PC-3 (cell line): ENCODE measurements around the gene JOSD1. TPM values are rescaled to one million over a fixed set of nuclear protein-coding genes. Genes with fewer than 3 reads are reported as not detected.

Experiments
- ATAC-seq: fragments of 200-7000 bp; cut with Tn5 transposase; 2 replicates; pipeline ENCODE4 v1.9.1; 2020; ENCODE audit warnings: mild to moderate bottlenecking, moderate library complexity
- BruUV-seq: library from RNA; stranded (reverse); fragments of 400-500 nt; replicated peaks from 2 replicates; lab custom pipeline; 2021; lab: Mats Ljungman, UMichigan
- CTCF ChIA-PET: fragments of 300-600 bp; sonication (Branson Sonifier 250); formaldehyde crosslinking; loops from one replicate; lab custom pipeline; 2022; ENCODE audit warnings: antibody characterized with exemption; lab: Charles Lee
- POLR2A ChIA-PET: fragments of 300-600 bp; sonication (Branson Sonifier 250); formaldehyde crosslinking; loops from one replicate; lab custom pipeline; 2022; ENCODE audit warnings: antibody characterized with exemption; ENCODE audit not compliant: unreplicated experiment; lab: Charles Lee
- DNase-seq: peaks from one replicate; pipeline ENCODE4 v3.0.0-alpha.2; 2015
- H2AFZ ChIP-seq: fragments of 300-600 bp; sonication (generic); 2 replicates; pipeline ENCODE4 v1.6.0; 2016; ENCODE audit warnings: antibody characterized with exemption, low read length
- H3F3A ChIP-seq: fragments of 300-600 bp; sonication (generic); one replicate; pipeline ENCODE4 v1.6.0; 2017; ENCODE audit warnings: antibody characterized with exemption, low read length, control low read depth, mild to moderate bottlenecking; ENCODE audit not compliant: unreplicated experiment
- H3K27ac ChIP-seq: fragments of 300-600 bp; sonication (generic); 2 replicates; pipeline ENCODE4 v1.5.1; 2016; ENCODE audit warnings: mild to moderate bottlenecking, low read length
- H3K27me3 ChIP-seq: fragments of 300-600 bp; sonication (generic); 2 replicates; pipeline ENCODE4 v1.6.1; 2016; ENCODE audit warnings: low read length, mixed read lengths
- H3K36me3 ChIP-seq: fragments of 300-600 bp; sonication (generic); 2 replicates; pipeline ENCODE4 v1.6.1; 2016; ENCODE audit warnings: low read depth, mixed run types, low read length, mixed read lengths
- H3K4me1 ChIP-seq: fragments of 300-600 bp; sonication (generic); 2 replicates; pipeline ENCODE4 v1.5.1; 2016; ENCODE audit warnings: low read length; ENCODE audit not compliant: insufficient read depth
- H3K4me2 ChIP-seq: fragments of 300-600 bp; sonication (generic); 2 replicates; pipeline ENCODE4 v1.6.0; 2016; ENCODE audit warnings: low read length
- H3K4me3 ChIP-seq: fragments of 300-600 bp; sonication (generic); 2 replicates; pipeline ENCODE4 v1.5.1; 2016; ENCODE audit warnings: mild to moderate bottlenecking, low read length, mixed read lengths
- H3K79me2 ChIP-seq: fragments of 300-600 bp; sonication (generic); 2 replicates; pipeline ENCODE4 v1.6.1; 2017; ENCODE audit warnings: low read length, mixed read lengths
- H3K9ac ChIP-seq: fragments of 300-600 bp; sonication (generic); 2 replicates; pipeline ENCODE4 v1.6.0; 2016; ENCODE audit warnings: mild to moderate bottlenecking, low read length
- H3K9me2 ChIP-seq: fragments of 300-600 bp; sonication (generic); replicated peaks from 2 replicates; pipeline ENCODE4 v1.6.1; 2016; ENCODE audit warnings: mixed run types, low read length, mixed read lengths
- H3K9me3 ChIP-seq: fragments of 300-600 bp; sonication (generic); 2 replicates; pipeline ENCODE4 v1.6.1; 2016; ENCODE audit warnings: low read length, mixed read lengths
- H4K20me1 ChIP-seq: fragments of 300-600 bp; sonication (generic); 2 replicates; pipeline ENCODE4 v1.6.1; 2016; ENCODE audit warnings: low read length, mixed read lengths
- CTCF ChIP-seq: fragments of 300-600 bp; sonication (generic); conservative IDR thresholded peaks from 2 replicates; pipeline ENCODE4 v1.5.1; 2017; ENCODE audit warnings: antibody characterized with exemption, low read depth, mild to moderate bottlenecking, low read length
- EZH2 ChIP-seq: fragments of 300-600 bp; sonication (generic); IDR thresholded peaks from one replicate; pipeline ENCODE4 v1.6.1; 2017; ENCODE audit warnings: antibody characterized with exemption, mild to moderate bottlenecking, low read length; ENCODE audit not compliant: unreplicated experiment
- EZH2phosphoT487 ChIP-seq: fragments of 300-600 bp; sonication (generic); IDR thresholded peaks from 2 replicates; pipeline ENCODE4 v1.6.1; 2018; ENCODE audit warnings: mild to moderate bottlenecking, antibody characterized with exemption, low read length, borderline replicate concordance
- intact Hi-C: fragments of 100-400 bp; cut with micrococcal nuclease; formaldehyde crosslinking; loops from 2 replicates; pipeline ENCODE4 v1.9.0; 2023
- total RNA-seq: library from RNA; depleted of rRNA; stranded (reverse); fragments of >200 nt; gene quantifications from 2 replicates; pipeline ENCODE4 v1.2.3, GENCODE V29; 2014

The JOSD1 gene
- total RNA-seq, 1 experiment from 2014 or later: 40.3 TPM

- CTCF ChIA-PET: interaction anchor here (0.6 kb wide), 1 partner anchor 56 kb away, joined by 3 read pairs; no protein-coding TSS in a partner anchor
- H3K4me3 ChIP-seq: no peak overlapping the region
- H3K27ac ChIP-seq: no peak overlapping the region
- H3K9me3 ChIP-seq: no peaks in the 10 kb centered on the region
- POLR2A ChIA-PET: no interaction called here
- H3F3A ChIP-seq: no peaks in the 10 kb centered on the region
- no peaks in the 10 kb centered on the region for H3K27me3 ChIP-seq
- BruUV-seq: no TSS peak
- DNase-seq (no peak), ATAC-seq (no peak)
- H3K4me1 ChIP-seq: peaks cover 24% of the 10 kb centered on the region
- intact Hi-C loops: no loop called here
- H4K20me1 ChIP-seq: peaks cover 39% of the 10 kb centered on the region
- TF ChIP-seq CTCF: no peak
- TF ChIP-seq EZH2: no peak
- TF ChIP-seq EZH2phosphoT487: no peak
- H3K4me2 ChIP-seq: no peak overlapping the region
- H3K9ac ChIP-seq: no peak overlapping the region
- peaks cover 70% of the 10 kb centered on the region for H3K79me2 ChIP-seq
- H3K9me2 ChIP-seq: no peaks in the 10 kb centered on the region
- H3K36me3 ChIP-seq: peaks cover 10% of the 10 kb centered on the region; the same call in 1 of the 2 replicates
- H2AFZ ChIP-seq: no peak overlapping the region
Observed at GRCh38 chr22:38713921-38714320, 13.2 kb upstream of the JOSD1 start.

- TF ChIP-seq CTCF (no peak), EZH2phosphoT487 (no peak), EZH2 (no peak)
- Histone ChIP-seq H3K4me1 (peaks cover 21% of the 10 kb centered on the region), H3K27ac (no peak overlapping the region), H3K9me3 (no peaks in the 10 kb centered on the region), H3K9me2 (no peaks in the 10 kb centered on the region), H3K4me2 (no peak overlapping the region), H3K4me3 (no peak overlapping the region), H3K9ac (no peak overlapping the region), H3K36me3 (peaks cover 10% of the 10 kb centered on the region; the same call in 1 of the 2 replicates), H4K20me1 (peaks cover 51% of the 10 kb centered on the region), H3K79me2 (peaks cover 83% of the 10 kb centered on the region), H2AFZ (no peak overlapping the region), H3F3A (no peaks in the 10 kb centered on the region), H3K27me3 (no peaks in the 10 kb centered on the region)
- CTCF ChIA-PET: no interaction called here
- POLR2A ChIA-PET: no interaction called here
- BruUV-seq: no TSS peak
- DNase-seq (no peak), ATAC-seq (no peak)
- intact Hi-C loops: no loop called here
Observed at GRCh38 chr22:38712486-38713207, 11.9 kb upstream of the JOSD1 start.

DNA sequence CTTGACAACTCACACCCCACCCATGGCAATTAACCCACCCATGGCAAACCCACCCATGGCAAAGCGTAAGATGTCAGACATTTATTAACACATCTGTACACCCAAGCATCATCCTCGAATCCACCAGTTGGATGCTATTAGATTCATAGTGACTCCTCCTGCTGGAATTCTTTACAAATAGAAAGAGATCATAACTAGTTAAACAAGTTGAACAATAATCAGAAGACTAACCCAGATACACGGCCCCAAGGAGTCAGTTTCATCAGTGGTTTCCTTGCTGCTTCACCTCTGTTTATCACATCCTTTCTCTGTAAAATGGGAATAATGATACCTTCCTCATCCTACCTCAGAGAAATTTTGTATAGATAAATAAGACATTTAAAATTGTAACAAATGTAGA, 10.1 kb upstream of the JOSD1 start:
- DNase-seq (peak; percentile 45), ATAC-seq (no peak)
- no peaks in the 10 kb centered on the region for H3F3A ChIP-seq
- H3K9me3 ChIP-seq: no peaks in the 10 kb centered on the region
- peaks cover 100% of the 10 kb centered on the region for H3K79me2 ChIP-seq
- TF ChIP-seq EZH2 (no peak), EZH2phosphoT487 (no peak), CTCF (no peak)
- H3K4me1 ChIP-seq: peaks cover 28% of the 10 kb centered on the region
- ChIA-PET POLR2A (no interaction called here), CTCF (no interaction called here)
- no peak overlapping the region for H2AFZ ChIP-seq
- 0 out of 2 replicates have a peak, but pooled peaks cover 3% of the 10 kb centered on the region for H3K36me3 ChIP-seq
- no peaks in the 10 kb centered on the region for H3K27me3 ChIP-seq
- H3K9ac ChIP-seq: no peak overlapping the region
- no peak overlapping the region for H3K4me3 ChIP-seq
- no peak overlapping the region for H3K4me2 ChIP-seq
- no TSS peak for BruUV-seq
- peaks cover 60% of the 10 kb centered on the region for H4K20me1 ChIP-seq
- no peaks in the 10 kb centered on the region for H3K9me2 ChIP-seq
- no peak overlapping the region for H3K27ac ChIP-seq
- intact Hi-C loops: no loop called here
